Progenitor cell of endocrine pancreas (in vitro differentiated cells): Measurements from ENCODE around the gene TLE5. TPM values are rescaled to one million over a fixed set of nuclear protein-coding genes. Genes with fewer than 3 reads are reported as not detected.

Experiments used
- DNase-seq: peaks from one replicate; pipeline ENCODE4 v3.0.0; 2021; ENCODE audit warnings: low spot score; ENCODE audit not compliant: unreplicated experiment
- H3K27ac Mint-ChIP-seq: 2 replicates; pipeline ENCODE4 v1.8.0; 2021; ENCODE audit warnings: mild to moderate bottlenecking, moderate library complexity, mixed read lengths
- H3K27me3 Mint-ChIP-seq: 2 replicates; pipeline ENCODE4 v1.8.0; 2021; ENCODE audit warnings: mixed read lengths
- H3K36me3 Mint-ChIP-seq: 2 replicates; pipeline ENCODE4 v1.8.0; 2022; ENCODE audit warnings: mixed read lengths; ENCODE audit not compliant: insufficient read depth
- H3K4me1 Mint-ChIP-seq: 2 replicates; pipeline ENCODE4 v1.8.0; 2021; ENCODE audit warnings: low read depth, mixed read lengths
- H3K4me3 Mint-ChIP-seq: 2 replicates; pipeline ENCODE4 v1.8.0; 2021; ENCODE audit warnings: low read depth, mild to moderate bottlenecking, moderate library complexity, mixed read lengths
- H3K9me3 Mint-ChIP-seq: 2 replicates; pipeline ENCODE4 v1.8.0; 2021; ENCODE audit warnings: low read depth, mixed read lengths
- total RNA-seq: library from RNA; stranded (reverse); gene quantifications from 2 replicates; pipeline ENCODE4 v1.2.1, GENCODE V29; 2021
- TF ChIP-seq, protein P1 (sequence below): fragments of 200-600 bp; sonication (generic); IDR thresholded peaks from one replicate; pipeline ENCODE4 v1.5.0; 2021; ENCODE audit warnings: antibody characterized with exemption, mild to moderate bottlenecking; ENCODE audit not compliant: unreplicated experiment

TLE5 gene
- total RNA-seq, 1 donor from 2014 or later = 507 TPM

DNA sequence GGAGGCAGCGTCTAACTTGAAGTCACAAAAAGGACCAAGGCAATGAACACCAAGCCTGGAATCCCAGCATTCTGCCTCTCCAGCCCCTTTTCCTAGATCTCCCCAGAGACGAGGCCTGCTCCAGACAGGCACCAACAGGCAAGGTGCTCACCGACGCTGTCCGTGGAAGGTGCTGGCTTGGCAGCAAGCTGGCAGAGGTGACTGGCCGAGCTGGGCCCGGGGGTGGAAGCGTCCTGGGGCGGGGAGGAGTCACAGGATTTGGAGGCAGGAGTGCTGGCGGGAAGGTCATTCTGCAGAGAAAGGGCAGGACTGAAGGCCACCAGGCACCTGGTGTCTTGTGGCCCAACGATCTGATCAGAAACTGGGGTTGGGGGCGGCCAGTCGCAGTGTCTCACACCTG is 51.4 kb downstream of the TLE5 start:
- no peak for DNase-seq
- Mint-ChIP-seq H3K36me3 (peaks cover 30% of the 10 kb centered on the region), H3K27me3 (no peaks in the 10 kb centered on the region), H3K4me1 (no peaks in the 10 kb centered on the region), H3K9me3 (no peaks in the 10 kb centered on the region), H3K4me3 (no peak overlapping the region), H3K27ac (no peak overlapping the region)
- TF ChIP-seq, protein P1, sequence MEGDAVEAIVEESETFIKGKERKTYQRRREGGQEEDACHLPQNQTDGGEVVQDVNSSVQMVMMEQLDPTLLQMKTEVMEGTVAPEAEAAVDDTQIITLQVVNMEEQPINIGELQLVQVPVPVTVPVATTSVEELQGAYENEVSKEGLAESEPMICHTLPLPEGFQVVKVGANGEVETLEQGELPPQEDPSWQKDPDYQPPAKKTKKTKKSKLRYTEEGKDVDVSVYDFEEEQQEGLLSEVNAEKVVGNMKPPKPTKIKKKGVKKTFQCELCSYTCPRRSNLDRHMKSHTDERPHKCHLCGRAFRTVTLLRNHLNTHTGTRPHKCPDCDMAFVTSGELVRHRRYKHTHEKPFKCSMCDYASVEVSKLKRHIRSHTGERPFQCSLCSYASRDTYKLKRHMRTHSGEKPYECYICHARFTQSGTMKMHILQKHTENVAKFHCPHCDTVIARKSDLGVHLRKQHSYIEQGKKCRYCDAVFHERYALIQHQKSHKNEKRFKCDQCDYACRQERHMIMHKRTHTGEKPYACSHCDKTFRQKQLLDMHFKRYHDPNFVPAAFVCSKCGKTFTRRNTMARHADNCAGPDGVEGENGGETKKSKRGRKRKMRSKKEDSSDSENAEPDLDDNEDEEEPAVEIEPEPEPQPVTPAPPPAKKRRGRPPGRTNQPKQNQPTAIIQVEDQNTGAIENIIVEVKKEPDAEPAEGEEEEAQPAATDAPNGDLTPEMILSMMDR = no peak

DNA sequence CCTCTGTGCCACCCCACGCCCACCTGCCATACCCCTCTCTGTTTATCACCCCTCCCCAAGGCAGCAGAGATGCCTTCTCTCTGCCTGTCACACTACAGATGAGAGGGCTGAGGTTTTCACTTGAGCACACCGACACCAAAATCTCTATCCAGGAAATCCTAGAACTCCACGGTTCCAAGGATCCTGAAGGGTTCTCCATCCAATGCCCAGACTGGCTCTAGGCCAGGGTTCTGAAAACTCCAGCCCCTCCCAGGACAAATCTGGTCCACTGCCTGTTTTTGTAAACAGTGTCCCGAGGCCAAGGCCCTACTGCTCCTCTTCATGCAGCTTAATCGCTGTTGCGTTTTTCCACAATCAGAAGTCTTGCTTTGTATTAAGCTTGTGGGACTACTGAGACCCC is 53.3 kb downstream of the TLE5 start:
- Mint-ChIP-seq H3K36me3 (peaks cover 24% of the 10 kb centered on the region), H3K4me3 (no peak overlapping the region), H3K4me1 (no peaks in the 10 kb centered on the region), H3K27me3 (no peaks in the 10 kb centered on the region), H3K27ac (no peak overlapping the region), H3K9me3 (no peaks in the 10 kb centered on the region)
- TF ChIP-seq, protein P1 = no peak
- no peak for DNase-seq

DNA sequence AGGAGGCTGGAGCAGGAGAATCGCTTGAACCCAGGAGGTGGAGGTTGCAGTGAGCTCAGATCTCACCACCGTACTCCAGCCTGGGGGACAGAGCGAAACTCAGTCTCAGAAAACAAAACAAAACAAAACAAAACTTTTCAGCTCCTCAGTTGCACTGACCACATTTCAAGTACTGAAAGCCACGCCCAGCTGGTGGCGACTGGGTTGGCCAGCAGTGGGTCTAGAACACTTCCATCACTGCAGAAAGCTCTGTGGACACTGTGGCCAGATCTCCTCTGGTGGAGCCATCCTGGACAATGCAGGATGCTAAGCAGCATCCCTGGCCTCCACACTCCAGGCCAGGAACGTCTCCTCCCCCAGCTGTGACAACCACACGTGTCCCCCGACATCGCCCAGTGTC is 54.3 kb downstream of the TLE5 start:
- DNase-seq = no peak
- Mint-ChIP-seq H3K36me3 (peaks cover 20% of the 10 kb centered on the region), H3K4me1 (no peaks in the 10 kb centered on the region), H3K27ac (no peak overlapping the region), H3K4me3 (no peak overlapping the region), H3K27me3 (no peaks in the 10 kb centered on the region), H3K9me3 (no peaks in the 10 kb centered on the region)
- TF ChIP-seq, protein P1 = no peak

DNA sequence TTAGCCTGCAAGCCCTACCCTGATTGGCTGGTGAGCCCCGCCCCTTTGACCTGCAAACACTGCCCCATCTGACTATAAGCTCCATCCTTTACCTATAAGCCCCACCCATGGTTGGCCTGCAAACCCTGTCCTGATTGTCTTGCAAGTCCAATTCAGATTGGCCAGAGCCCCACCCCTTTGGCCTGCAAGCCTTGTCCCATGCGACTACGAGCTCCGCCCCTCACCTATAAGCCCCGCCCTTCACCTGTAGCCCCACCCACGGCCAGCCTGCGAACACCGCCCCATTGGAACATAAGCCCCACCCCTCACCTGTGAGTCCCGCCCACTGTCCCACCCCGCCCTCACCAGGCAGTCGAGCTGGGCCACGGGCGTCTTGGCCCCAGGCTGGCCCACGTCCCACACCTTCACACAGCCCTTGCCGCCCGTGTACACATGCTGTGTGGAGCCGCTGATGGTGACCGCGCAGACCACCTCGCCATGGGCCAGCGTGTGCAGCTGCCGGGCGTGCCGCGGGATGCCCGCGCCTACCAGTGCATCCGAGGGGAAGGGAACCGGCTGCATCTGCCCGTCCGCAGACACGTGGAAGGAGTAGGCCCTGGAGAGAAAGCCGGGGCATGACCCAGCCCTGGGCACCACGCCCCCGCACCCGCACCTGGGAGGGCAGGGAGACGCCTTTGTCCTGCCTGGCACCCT is 56.1 kb downstream of the TLE5 start:
- no peaks in the 10 kb centered on the region for H3K27me3 Mint-ChIP-seq
- H3K4me3 Mint-ChIP-seq = no peak overlapping the region
- DNase-seq = no peak
- no peak overlapping the region for H3K27ac Mint-ChIP-seq
- no peaks in the 10 kb centered on the region for H3K4me1 Mint-ChIP-seq
- no peaks in the 10 kb centered on the region for H3K9me3 Mint-ChIP-seq
- H3K36me3 Mint-ChIP-seq = peaks cover 24% of the 10 kb centered on the region
- TF ChIP-seq, protein P1 = no peak

DNA sequence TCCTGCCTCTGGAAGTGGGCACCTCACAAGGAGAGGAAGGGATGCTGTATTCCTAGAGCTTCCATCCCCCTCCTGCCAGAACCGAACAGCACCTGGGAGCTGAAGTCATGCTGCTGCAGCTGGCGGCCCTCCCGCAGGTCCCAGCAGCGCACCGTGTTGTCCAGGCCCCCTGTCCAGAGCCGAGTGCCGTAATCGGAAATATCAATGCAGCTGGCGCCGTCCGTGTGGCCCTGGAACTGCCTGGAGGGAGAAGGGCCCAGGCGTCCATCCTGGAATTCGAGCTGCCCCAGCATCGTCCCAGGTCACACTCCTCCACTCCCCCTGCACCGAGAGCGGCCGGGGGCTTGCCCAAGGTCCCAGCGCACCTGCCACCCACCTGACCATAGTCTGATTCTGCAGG is 57.0 kb downstream of the TLE5 start:
- Mint-ChIP-seq H3K36me3 (peaks cover 20% of the 10 kb centered on the region), H3K4me3 (no peak overlapping the region), H3K4me1 (no peaks in the 10 kb centered on the region), H3K27me3 (no peaks in the 10 kb centered on the region), H3K9me3 (no peaks in the 10 kb centered on the region), H3K27ac (no peak overlapping the region)
- DNase-seq = no peak
- TF ChIP-seq, protein P1 = no peak
